Heart left ventricle (tissue), 16 donors: ENCODE measurements around the gene CNOT9. TPM values are rescaled to one million over a fixed set of nuclear protein-coding genes. Genes with fewer than 3 reads are reported as not detected.

Experiments
- ATAC-seq, 4 donors: fragments of 200-7000 bp; cut with Tn5 transposase; one replicate each; pipeline ENCODE4 v1.9.1; 2020 to 2022; ENCODE audit warnings: moderate library complexity in 4 of 4, mild to moderate bottlenecking in 3 of 4, moderate number of reproducible peaks in 1 of 4
- DNase-seq, 5 donors: peaks; one replicate each; pipeline ENCODE4 v3.0.0-alpha.2; 2020
- H3K27ac ChIP-seq, 12 donors: fragments of 200-600 bp; sonication (generic) in 4 of 12; one replicate each; pipeline versions ENCODE4 v1.5.0 to v1.8.0; 2016 to 2022; ENCODE audit warnings: mild to moderate bottlenecking in 2 of 12
- H3K27me3 ChIP-seq, 9 donors: fragments of 200-600 bp; sonication (generic) in 2 of 9; one replicate each; pipeline versions ENCODE4 v1.5.1 to v1.8.0; 2016 to 2022; ENCODE audit warnings: mild to moderate bottlenecking in 3 of 9
- H3K36me3 ChIP-seq, 9 donors: fragments of 200-600 bp; sonication (generic) in 2 of 9; one replicate each; pipeline versions ENCODE4 v1.5.0 to v1.8.0; 2018 to 2022; ENCODE audit warnings: mild to moderate bottlenecking in 2 of 9
- H3K4me1 ChIP-seq, 12 donors: fragments of 200-600 bp; sonication (generic) in 4 of 12; one replicate each; pipeline versions ENCODE4 v1.5.0 to v1.8.0; 2016 to 2022; ENCODE audit warnings: mild to moderate bottlenecking in 3 of 12
- H3K4me3 ChIP-seq, 12 donors: fragments of 200-600 bp; sonication (generic) in 4 of 12; one replicate each; pipeline versions ENCODE4 v1.5.0 to v1.8.0; 2017 to 2022; ENCODE audit warnings: mild to moderate bottlenecking in 9 of 12, moderate library complexity in 4 of 12
- H3K9me3 ChIP-seq, 12 donors: fragments of 200-600 bp; sonication (generic) in 4 of 12; one replicate each; pipeline versions ENCODE4 v1.5.0 to v1.8.0; 2016 to 2022; ENCODE audit warnings: mild to moderate bottlenecking in 1 of 12
- CTCF ChIP-seq, 12 donors: fragments of 200-600 bp; sonication (generic) in 4 of 12; IDR thresholded peaks; one replicate each; pipeline versions ENCODE4 v1.5.0 to v1.8.0; 2018 to 2022; ENCODE audit warnings: antibody characterized with exemption in 12 of 12, mild to moderate bottlenecking in 5 of 12
- POLR2A ChIP-seq, 2 donors: fragments of 450-650 bp; IDR thresholded peaks; one replicate each; pipeline ENCODE4 v1.6.1; 2017; ENCODE audit warnings: antibody characterized with exemption in 2 of 2, mild to moderate bottlenecking in 2 of 2, moderate library complexity in 2 of 2
- WGBS, 4 donors: extraction: QIAGEN DNeasy Blood & Tissue Kit in 2 of 4; methylation state at CpG; one replicate each; pipeline versions ENCODE4 v1.1.5 to v1.1.7; 2013 to 2018; 5-methylcytosine and 5-hydroxymethylcytosine counted together
- intact Hi-C, 10 donors: fragments of 100-400 bp; cut with DNase I; formaldehyde crosslinking; loops; one replicate each; pipeline versions ENCODE4 v1.11.1 to v1.14.2; 2022
- polyA plus RNA-seq, 2 donors: library from polyadenylated mRNA; stranded (reverse); fragments of 200-250 nt; gene quantifications; one replicate each; pipeline ENCODE4 v1.2.3, GENCODE V29; 2013
- total RNA-seq, 9 donors: library from RNA; depleted of rRNA in 2 of 9; stranded (reverse); fragments of >200 nt in 2 of 9; fragmentation: NEBNext Ultra II Directional in 3 of 9; extraction: Animal tissue kit (Norgen Biotek cat#: 25700) in 3 of 9; gene quantifications; one replicate each; pipeline versions ENCODE4 v1.1.0 to v1.2.4, GENCODE V29; 2016 to 2023
- donor health status: ischemic (EF 13 %, LVEDD 7.1; RV severe dilation, severe dysfunction).
- donor health status: healthy with polysubstance abuse.
- donor health status: DM: no; HTN: yes; CAD: no.
- donor health status: DM: no; HTN: no; CAD: no.
- donor health status: ischemic (EF 25% LVEDD 6.9; RV normal size, moderate dysfunction).
- donor health status: ischemic (EF 25% LVEDD 5.7; RV mildly dilated, moderate dysfunction).
- donor health status: healthy.
- donor health status: DM: yes; HTN: yes; CAD: no.
- donor health status: ischemic (EF 35%, LVEDD 5.7; RV mildly dilated, moderate dysfunction).
- donor health status: nonischemic (EF 11% LVEDD 7.7; RV severe dilation, severe dysfunction).
- donor health status: DM: yes; HTN: yes; CAD: no.
- donor health status: PGD.
- donor health status: ischemic (EF 29% LVEDD 5.4; RV normal size, mild dysfunction).
- donor health status: nonischemic (EF 23%, LVEDD 6.1; RV moderate dilation, normal function).

CNOT9 gene
- total and polyA plus RNA-seq, 11 donors = 12.2 to 34.8 (median 23.1) TPM

DNA sequence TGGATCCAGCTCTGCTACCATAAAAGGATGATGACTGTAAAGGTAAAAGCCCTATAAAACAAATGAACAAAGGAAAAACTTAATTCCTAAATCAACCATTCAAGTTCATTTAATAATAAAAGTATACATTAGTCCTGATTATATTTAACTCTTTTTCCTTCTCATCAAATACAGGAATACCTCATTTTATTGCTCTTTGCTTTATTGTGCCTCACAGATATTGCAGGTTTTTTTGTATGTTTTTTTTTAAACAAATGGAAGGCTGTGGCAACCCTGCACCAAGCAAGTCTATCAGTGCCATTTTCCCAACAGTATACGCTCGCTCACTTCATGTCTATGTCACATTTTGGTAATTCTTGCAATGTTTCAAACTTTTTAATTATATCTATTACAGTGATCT, 38.6 kb upstream of the CNOT9 start:
- ATAC-seq = no peak
- peaks cover 0 to 98% (median 93%) of the 10 kb centered on the region in 9 donors for H3K36me3 ChIP-seq

DNA sequence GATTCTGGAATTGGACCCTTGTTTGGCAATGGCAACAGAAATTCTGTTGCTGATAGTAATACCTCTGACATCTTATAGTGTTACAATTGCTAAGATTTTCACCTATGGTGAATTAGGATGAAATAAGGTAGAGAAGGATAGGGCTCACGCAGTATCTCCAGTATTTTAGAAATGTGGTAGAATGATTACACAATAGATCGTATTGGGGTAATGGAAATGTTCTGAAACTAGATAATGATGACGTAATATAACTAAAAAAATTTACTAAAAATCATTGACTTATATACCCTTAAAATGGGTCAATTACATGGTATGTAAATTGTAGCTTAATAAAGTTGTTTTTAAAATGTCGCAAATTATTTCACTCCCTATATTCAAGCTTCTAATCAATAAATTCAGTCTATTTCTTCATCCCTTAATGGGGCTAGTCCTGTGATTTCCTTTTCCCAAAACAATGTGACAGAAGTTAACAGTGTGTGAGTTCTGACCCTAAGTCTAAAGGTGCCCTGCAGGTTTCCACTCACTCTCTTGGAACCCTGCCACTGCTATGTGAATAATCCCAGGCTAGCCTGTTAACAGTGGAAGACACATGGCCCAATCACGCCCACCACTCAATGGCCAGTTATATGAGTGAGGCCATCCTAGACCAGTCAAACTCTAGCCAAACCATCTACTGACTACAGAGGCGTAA, 31.7 kb upstream of the CNOT9 start:
- H3K9me3 ChIP-seq = no peaks in the 10 kb centered on the region
- TF ChIP-seq POLR2A (IDR thresholded peaks at IDR 0.05) = no peak
- TF ChIP-seq CTCF (IDR thresholded peaks at IDR 0.05) = no peak
- H3K27me3 ChIP-seq = no peaks in the 10 kb centered on the region
- no peak overlapping the region for H3K4me3 ChIP-seq
- H3K27ac ChIP-seq = no peak overlapping the region
- DNase-seq (no peak), ATAC-seq (no peak)
- intact Hi-C loops = no loop called here
- peaks cover 0 to 4% (median 0%) of the 10 kb centered on the region in 12 donors for H3K4me1 ChIP-seq
- H3K36me3 ChIP-seq = peaks cover 0 to 100% (median 93%) of the 10 kb centered on the region in 9 donors
- WGBS, 4 donors = 85 to 92% (median 86%) methylated on average over 6 of the region's 6 CpGs

More for the DNA sequence above, 38.6 kb upstream of the CNOT9 start:
- Histone ChIP-seq H3K9me3 (no peaks in the 10 kb centered on the region), H3K27ac (no peak overlapping the region), H3K4me1 (no peaks in the 10 kb centered on the region), H3K4me3 (no peak overlapping the region), H3K27me3 (no peaks in the 10 kb centered on the region)
- TF ChIP-seq POLR2A (IDR thresholded peaks at IDR 0.05) (no peak), CTCF (IDR thresholded peaks at IDR 0.05) (no peak)
- intact Hi-C loops = no loop called here
- WGBS, 4 donors = 96 to 100% (median 97%) methylated on average over 2 of the region's 2 CpGs
- DNase-seq = no peak

- TF ChIP-seq CTCF (IDR thresholded peaks at IDR 0.05) = no peak
- no peak for TF ChIP-seq POLR2A (IDR thresholded peaks at IDR 0.05)
- intact Hi-C loops = loop anchor here in 1 of 10 donors (10.0 kb wide), 1 partner anchor 55 kb away; no protein-coding TSS in a partner anchor
- Histone ChIP-seq H3K36me3 (peaks cover 0 to 100% (median 90%) of the 10 kb centered on the region in 9 donors), H3K4me1 (peaks cover 0 to 4% (median 0%) of the 10 kb centered on the region in 12 donors), H3K4me3 (no peak overlapping the region), H3K27me3 (no peaks in the 10 kb centered on the region), H3K27ac (no peak overlapping the region), H3K9me3 (no peaks in the 10 kb centered on the region)
- no peak for ATAC-seq
- 95 to 99% (median 96%) methylated on average over 3 of the region's 3 CpGs for WGBS, 4 donors
- no peak for DNase-seq
Observed at GRCh38 chr2:218540015-218540414, 28.6 kb upstream of the CNOT9 start.

- Histone ChIP-seq H3K9me3 (no peaks in the 10 kb centered on the region), H3K36me3 (peaks cover 0 to 100% (median 87%) of the 10 kb centered on the region in 9 donors), H3K4me1 (no peaks in the 10 kb centered on the region), H3K27me3 (no peaks in the 10 kb centered on the region), H3K27ac (no peak overlapping the region), H3K4me3 (no peak overlapping the region)
- WGBS, 4 donors = 95 to 100% (median 98%) methylated on average over 1 of the region's 1 CpG
- no peak for TF ChIP-seq CTCF (IDR thresholded peaks at IDR 0.05)
- TF ChIP-seq POLR2A (IDR thresholded peaks at IDR 0.05) = no peak
- ATAC-seq = no peak
- intact Hi-C loops = loop anchor here in 1 of 10 donors (10.0 kb wide), 1 partner anchor 61 kb away; no protein-coding TSS in a partner anchor
- no peak for DNase-seq
Observed at GRCh38 chr2:218546012-218546411, 22.6 kb upstream of the CNOT9 start.
